ENCODE data around the gene STARD10. TPM values are rescaled to one million over a fixed set of nuclear protein-coding genes. Genes with fewer than 3 reads are reported as not detected.

STARD10 gene
- total RNA-seq, 2 experiments from 2014 or later, result 10.4 to 12.9 TPM

GRCh38 chr11:72829884-72830533, 36.2 kb upstream of the STARD10 start:
- H3K4me1 ChIP-seq (ENCODE audit: insufficient read depth, low read length, poor library complexity, severe bottlenecking), result peaks cover 5% of the 10 kb centered on the region

GRCh38 chr11:72829178-72829577, 35.3 kb upstream of the STARD10 start:
- no peak for TF ChIP-seq EZH2phosphoT487 (IDR thresholded peaks at IDR 0.05; ENCODE audit: borderline replicate concordance, low read depth, low read length)
- no peak for TF ChIP-seq CTCF (conservative IDR thresholded peaks at IDR 0.05; ENCODE audit: low read length)
- no peak overlapping the region for H2AFZ ChIP-seq (ENCODE audit: low read length)
- H4K20me1 ChIP-seq (ENCODE audit: insufficient read depth, low read length), result no peaks in the 10 kb centered on the region
- no peak overlapping the region for H3K4me2 ChIP-seq (ENCODE audit: low read length)
- no peak overlapping the region for H3K4me3 ChIP-seq (ENCODE audit: low read depth, low read length, poor library complexity, severe bottlenecking)
- H3K9me2 ChIP-seq (ENCODE audit: insufficient read depth, low read length), result no peaks in the 10 kb centered on the region
- H3K36me3 ChIP-seq (ENCODE audit: insufficient read depth, low read length), result peaks cover 93% of the 10 kb centered on the region
- DNase-seq (ENCODE audit: low spot score), result no peak
- H3K27ac ChIP-seq (ENCODE audit: low read depth, low read length, poor library complexity, severe bottlenecking), result no peak overlapping the region
- ChIA-PET POLR2A (interaction anchor here (1.0 kb wide), 1 partner anchor 347 kb away, joined by 3 read pairs; no protein-coding TSS in a partner anchor), CTCF (ENCODE audit: unreplicated experiment) (no interaction called here)
- peaks cover 5% of the 10 kb centered on the region for H3K4me1 ChIP-seq (ENCODE audit: insufficient read depth, low read length, poor library complexity, severe bottlenecking)
- intact Hi-C loops (cut with micrococcal nuclease; ENCODE audit: unreplicated experiment), result no loop called here
- no peaks in the 10 kb centered on the region for H3K9me3 ChIP-seq (ENCODE audit: low read length)
- BruUV-seq (replicated peaks), result no TSS peak
- H3K79me2 ChIP-seq (ENCODE audit: insufficient read depth, low read depth, low read length), result no peaks in the 10 kb centered on the region

More at GRCh38 chr11:72829884-72830533, 36.2 kb upstream of the STARD10 start:
- Histone ChIP-seq H3K9me2 (ENCODE audit: insufficient read depth, low read length) (no peaks in the 10 kb centered on the region), H3K9me3 (ENCODE audit: low read length) (no peaks in the 10 kb centered on the region), H4K20me1 (ENCODE audit: insufficient read depth, low read length) (no peaks in the 10 kb centered on the region), H3K27ac (ENCODE audit: low read depth, low read length, poor library complexity, severe bottlenecking) (no peak overlapping the region), H3K4me3 (ENCODE audit: low read depth, low read length, poor library complexity, severe bottlenecking) (no peak overlapping the region), H3K79me2 (ENCODE audit: insufficient read depth, low read depth, low read length) (no peaks in the 10 kb centered on the region), H3K4me2 (ENCODE audit: low read length) (no peak overlapping the region), H3K36me3 (ENCODE audit: insufficient read depth, low read length) (peaks cover 91% of the 10 kb centered on the region), H2AFZ (ENCODE audit: low read length) (no peak overlapping the region)
- no peak for DNase-seq (ENCODE audit: low spot score)
- POLR2A ChIA-PET, result interaction anchor here (1.0 kb wide), 1 partner anchor 346 kb away, joined by 3 read pairs; no protein-coding TSS in a partner anchor
- no peak for TF ChIP-seq CTCF (conservative IDR thresholded peaks at IDR 0.05; ENCODE audit: low read length)
- no peak for TF ChIP-seq EZH2phosphoT487 (IDR thresholded peaks at IDR 0.05; ENCODE audit: borderline replicate concordance, low read depth, low read length)
- CTCF ChIA-PET (ENCODE audit: unreplicated experiment), result no interaction called here
- BruUV-seq (replicated peaks), result no TSS peak
- intact Hi-C loops (cut with micrococcal nuclease; ENCODE audit: unreplicated experiment), result loop anchor here (2.0 kb wide), 1 partner anchor 413 kb away; no protein-coding TSS in a partner anchor

GRCh38 chr11:72828692-72829101, 34.9 kb upstream of the STARD10 start:
- no peak for TF ChIP-seq CTCF (conservative IDR thresholded peaks at IDR 0.05; ENCODE audit: low read length)
- TF ChIP-seq EZH2phosphoT487 (IDR thresholded peaks at IDR 0.05; ENCODE audit: borderline replicate concordance, low read depth, low read length), result no peak
- Histone ChIP-seq H3K27ac (ENCODE audit: low read depth, low read length, poor library complexity, severe bottlenecking) (peak overlapping the region; percentile 6), H3K36me3 (ENCODE audit: insufficient read depth, low read length) (peaks cover 93% of the 10 kb centered on the region), H3K9me2 (ENCODE audit: insufficient read depth, low read length) (no peaks in the 10 kb centered on the region), H3K4me1 (ENCODE audit: insufficient read depth, low read length, poor library complexity, severe bottlenecking) (peaks cover 5% of the 10 kb centered on the region), H3K4me3 (ENCODE audit: low read depth, low read length, poor library complexity, severe bottlenecking) (no peak overlapping the region), H2AFZ (ENCODE audit: low read length) (no peak overlapping the region), H3K79me2 (ENCODE audit: insufficient read depth, low read depth, low read length) (no peaks in the 10 kb centered on the region), H3K4me2 (ENCODE audit: low read length) (no peak overlapping the region), H4K20me1 (ENCODE audit: insufficient read depth, low read length) (no peaks in the 10 kb centered on the region), H3K9me3 (ENCODE audit: low read length) (no peaks in the 10 kb centered on the region)
- DNase-seq (ENCODE audit: low spot score), result no peak
- BruUV-seq (replicated peaks), result no TSS peak
- CTCF ChIA-PET (ENCODE audit: unreplicated experiment), result no interaction called here
- intact Hi-C loops (cut with micrococcal nuclease; ENCODE audit: unreplicated experiment), result no loop called here
- POLR2A ChIA-PET, result interaction anchor here (1.0 kb wide), 2 partner anchors 36 to 347 kb away, joined by 3 read pairs; no protein-coding TSS in a partner anchor

Data from OCI-LY7 (cell line).